GM23338 (cell line): ENCODE measurements around the gene NPY2R.

Experiments
- CREB1 ChIP-seq: fragments of 250-450 bp; sonication (Bioruptor Pico); IDR thresholded peaks from 2 replicates; pipeline ENCODE4 v1.5.0; 2020; ENCODE audit warnings: low read depth, mild to moderate bottlenecking, moderate library complexity
- ETS1 ChIP-seq: IDR thresholded peaks from 2 replicates; pipeline ENCODE4 v1.6.1; 2016; ENCODE audit warnings: antibody characterized with exemption
- EZH2 ChIP-seq: fragments of 200-600 bp; sonication (generic); IDR thresholded peaks from one replicate; pipeline ENCODE4 v1.8.0; 2017; ENCODE audit warnings: antibody characterized with exemption, mild to moderate bottlenecking, low read depth; ENCODE audit not compliant: unreplicated experiment
- EZH2phosphoT487 ChIP-seq: fragments of 200-600 bp; sonication (generic); IDR thresholded peaks from one replicate; pipeline ENCODE4 v1.8.1; 2018; ENCODE audit warnings: antibody characterized with exemption; ENCODE audit not compliant: unreplicated experiment
- JUNB ChIP-seq: IDR thresholded peaks from one replicate; pipeline ENCODE4 v1.6.1; 2016; ENCODE audit warnings: antibody characterized with exemption; ENCODE audit not compliant: unreplicated experiment
- NANOG ChIP-seq: IDR thresholded peaks from 2 replicates; pipeline ENCODE4 v1.6.1; 2016; ENCODE audit warnings: antibody characterized with exemption, borderline replicate concordance
- POLR2AphosphoS5 ChIP-seq: IDR thresholded peaks from 2 replicates; pipeline ENCODE4 v1.6.1; 2016; ENCODE audit warnings: antibody characterized with exemption, low read depth
- REST ChIP-seq: IDR thresholded peaks from one replicate; pipeline ENCODE4 v1.6.1; 2018; ENCODE audit warnings: antibody characterized with exemption; ENCODE audit not compliant: unreplicated experiment
- STAT1 ChIP-seq: IDR thresholded peaks from one replicate; pipeline ENCODE4 v1.6.1; 2016; ENCODE audit warnings: antibody characterized with exemption; ENCODE audit not compliant: unreplicated experiment
- ZNF114 ChIP-seq: fragments of 250-450 bp; sonication (Bioruptor Pico); IDR thresholded peaks from 2 replicates; pipeline ENCODE4 v1.5.0; 2020; ENCODE audit warnings: mild to moderate bottlenecking, moderate library complexity
- TF ChIP-seq, protein P1 (sequence below), 2 experiments: fragments of 200-600 bp in 1 of 2; sonication (generic) in 1 of 2; conservative IDR thresholded peaks; 2 replicates each; pipeline versions ENCODE4 v1.5.1 to v1.6.1; 2016 to 2017; ENCODE audit warnings: antibody characterized with exemption in 2 of 2, low read depth in 2 of 2, mild to moderate bottlenecking in 2 of 2, moderate library complexity in 1 of 2
- TF ChIP-seq, protein P2 (sequence below): fragments of 250-450 bp; sonication (Bioruptor Pico); IDR thresholded peaks from 2 replicates; pipeline ENCODE4 v1.5.0; 2020; ENCODE audit warnings: mild to moderate bottlenecking, moderate library complexity

GRCh38 chr4:155208258-155209054 lies at the start of gene NPY2R:
- TF ChIP-seq, protein P1, sequence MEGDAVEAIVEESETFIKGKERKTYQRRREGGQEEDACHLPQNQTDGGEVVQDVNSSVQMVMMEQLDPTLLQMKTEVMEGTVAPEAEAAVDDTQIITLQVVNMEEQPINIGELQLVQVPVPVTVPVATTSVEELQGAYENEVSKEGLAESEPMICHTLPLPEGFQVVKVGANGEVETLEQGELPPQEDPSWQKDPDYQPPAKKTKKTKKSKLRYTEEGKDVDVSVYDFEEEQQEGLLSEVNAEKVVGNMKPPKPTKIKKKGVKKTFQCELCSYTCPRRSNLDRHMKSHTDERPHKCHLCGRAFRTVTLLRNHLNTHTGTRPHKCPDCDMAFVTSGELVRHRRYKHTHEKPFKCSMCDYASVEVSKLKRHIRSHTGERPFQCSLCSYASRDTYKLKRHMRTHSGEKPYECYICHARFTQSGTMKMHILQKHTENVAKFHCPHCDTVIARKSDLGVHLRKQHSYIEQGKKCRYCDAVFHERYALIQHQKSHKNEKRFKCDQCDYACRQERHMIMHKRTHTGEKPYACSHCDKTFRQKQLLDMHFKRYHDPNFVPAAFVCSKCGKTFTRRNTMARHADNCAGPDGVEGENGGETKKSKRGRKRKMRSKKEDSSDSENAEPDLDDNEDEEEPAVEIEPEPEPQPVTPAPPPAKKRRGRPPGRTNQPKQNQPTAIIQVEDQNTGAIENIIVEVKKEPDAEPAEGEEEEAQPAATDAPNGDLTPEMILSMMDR (conservative IDR thresholded peaks at IDR 0.05; ENCODE audit: low read depth in 2 of 2): peak; percentile 54 to 65
- TF ChIP-seq NANOG (no peak), ETS1 (no peak), EZH2 (peak; percentile 47), REST (no peak), POLR2AphosphoS5 (no peak), CREB1 (CRISPR knock-in tag) (no peak), EZH2phosphoT487 (no peak), ZNF114 (CRISPR knock-in tag) (no peak), JUNB (no peak), STAT1 (no peak)
- TF ChIP-seq, protein P2, sequence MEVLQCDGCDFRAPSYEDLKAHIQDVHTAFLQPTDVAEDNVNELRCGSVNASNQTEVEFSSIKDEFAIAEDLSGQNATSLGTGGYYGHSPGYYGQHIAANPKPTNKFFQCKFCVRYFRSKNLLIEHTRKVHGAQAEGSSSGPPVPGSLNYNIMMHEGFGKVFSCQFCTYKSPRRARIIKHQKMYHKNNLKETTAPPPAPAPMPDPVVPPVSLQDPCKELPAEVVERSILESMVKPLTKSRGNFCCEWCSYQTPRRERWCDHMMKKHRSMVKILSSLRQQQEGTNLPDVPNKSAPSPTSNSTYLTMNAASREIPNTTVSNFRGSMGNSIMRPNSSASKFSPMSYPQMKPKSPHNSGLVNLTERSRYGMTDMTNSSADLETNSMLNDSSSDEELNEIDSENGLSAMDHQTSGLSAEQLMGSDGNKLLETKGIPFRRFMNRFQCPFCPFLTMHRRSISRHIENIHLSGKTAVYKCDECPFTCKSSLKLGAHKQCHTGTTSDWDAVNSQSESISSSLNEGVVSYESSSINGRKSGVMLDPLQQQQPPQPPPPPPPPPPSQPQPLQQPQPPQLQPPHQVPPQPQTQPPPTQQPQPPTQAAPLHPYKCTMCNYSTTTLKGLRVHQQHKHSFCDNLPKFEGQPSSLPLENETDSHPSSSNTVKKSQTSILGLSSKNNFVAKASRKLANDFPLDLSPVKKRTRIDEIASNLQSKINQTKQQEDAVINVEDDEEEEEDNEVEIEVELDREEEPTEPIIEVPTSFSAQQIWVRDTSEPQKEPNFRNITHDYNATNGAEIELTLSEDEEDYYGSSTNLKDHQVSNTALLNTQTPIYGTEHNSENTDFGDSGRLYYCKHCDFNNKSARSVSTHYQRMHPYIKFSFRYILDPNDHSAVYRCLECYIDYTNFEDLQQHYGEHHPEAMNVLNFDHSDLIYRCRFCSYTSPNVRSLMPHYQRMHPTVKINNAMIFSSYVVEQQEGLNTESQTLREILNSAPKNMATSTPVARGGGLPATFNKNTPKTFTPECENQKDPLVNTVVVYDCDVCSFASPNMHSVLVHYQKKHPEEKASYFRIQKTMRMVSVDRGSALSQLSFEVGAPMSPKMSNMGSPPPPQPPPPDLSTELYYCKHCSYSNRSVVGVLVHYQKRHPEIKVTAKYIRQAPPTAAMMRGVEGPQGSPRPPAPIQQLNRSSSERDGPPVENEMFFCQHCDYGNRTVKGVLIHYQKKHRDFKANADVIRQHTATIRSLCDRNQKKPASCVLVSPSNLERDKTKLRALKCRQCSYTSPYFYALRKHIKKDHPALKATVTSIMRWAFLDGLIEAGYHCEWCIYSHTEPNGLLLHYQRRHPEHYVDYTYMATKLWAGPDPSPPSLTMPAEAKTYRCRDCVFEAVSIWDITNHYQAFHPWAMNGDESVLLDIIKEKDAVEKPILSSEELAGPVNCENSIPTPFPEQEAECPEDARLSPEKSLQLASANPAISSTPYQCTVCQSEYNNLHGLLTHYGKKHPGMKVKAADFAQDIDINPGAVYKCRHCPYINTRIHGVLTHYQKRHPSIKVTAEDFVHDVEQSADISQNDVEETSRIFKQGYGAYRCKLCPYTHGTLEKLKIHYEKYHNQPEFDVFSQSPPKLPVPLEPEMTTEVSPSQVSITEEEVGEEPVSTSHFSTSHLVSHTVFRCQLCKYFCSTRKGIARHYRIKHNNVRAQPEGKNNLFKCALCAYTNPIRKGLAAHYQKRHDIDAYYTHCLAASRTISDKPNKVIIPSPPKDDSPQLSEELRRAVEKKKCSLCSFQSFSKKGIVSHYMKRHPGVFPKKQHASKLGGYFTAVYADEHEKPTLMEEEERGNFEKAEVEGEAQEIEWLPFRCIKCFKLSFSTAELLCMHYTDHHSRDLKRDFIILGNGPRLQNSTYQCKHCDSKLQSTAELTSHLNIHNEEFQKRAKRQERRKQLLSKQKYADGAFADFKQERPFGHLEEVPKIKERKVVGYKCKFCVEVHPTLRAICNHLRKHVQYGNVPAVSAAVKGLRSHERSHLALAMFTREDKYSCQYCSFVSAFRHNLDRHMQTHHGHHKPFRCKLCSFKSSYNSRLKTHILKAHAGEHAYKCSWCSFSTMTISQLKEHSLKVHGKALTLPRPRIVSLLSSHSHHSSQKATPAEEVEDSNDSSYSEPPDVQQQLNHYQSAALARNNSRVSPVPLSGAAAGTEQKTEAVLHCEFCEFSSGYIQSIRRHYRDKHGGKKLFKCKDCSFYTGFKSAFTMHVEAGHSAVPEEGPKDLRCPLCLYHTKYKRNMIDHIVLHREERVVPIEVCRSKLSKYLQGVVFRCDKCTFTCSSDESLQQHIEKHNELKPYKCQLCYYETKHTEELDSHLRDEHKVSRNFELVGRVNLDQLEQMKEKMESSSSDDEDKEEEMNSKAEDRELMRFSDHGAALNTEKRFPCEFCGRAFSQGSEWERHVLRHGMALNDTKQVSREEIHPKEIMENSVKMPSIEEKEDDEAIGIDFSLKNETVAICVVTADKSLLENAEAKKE (CRISPR knock-in tag): no peak
